ENCODE data around the gene PHOSPHO2.

DNA sequence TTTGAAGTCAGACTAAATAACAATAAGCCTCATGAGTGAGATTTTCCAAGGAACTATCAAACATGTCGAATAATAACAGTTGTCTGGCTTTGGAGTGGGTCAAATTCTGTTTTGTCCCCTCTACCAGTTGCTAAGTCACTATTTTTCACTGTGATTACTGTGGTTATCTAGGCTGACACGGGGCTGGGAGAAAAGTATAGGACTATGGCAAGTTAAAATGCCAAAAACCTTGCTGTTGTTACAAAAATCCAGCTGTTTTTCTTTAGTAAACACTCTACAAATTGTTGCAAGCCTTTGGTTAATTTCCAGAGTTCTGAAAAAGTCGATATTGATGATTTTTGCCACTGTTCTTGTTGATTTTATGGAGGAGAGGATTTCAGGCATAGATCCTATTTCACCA, 1.6 kb upstream of the PHOSPHO2 start:
- no peak for TF ChIP-seq CTCF (conservative IDR thresholded peaks at IDR 0.05; ENCODE audit: low read depth, low read length)
- TF ChIP-seq EZH2 (IDR thresholded peaks at IDR 0.05; ENCODE audit: borderline replicate concordance, low read depth, low read length, poor library complexity, severe bottlenecking) = no peak
